HUES48 (cell line): ENCODE data around the gene TULP4.
A peak's percentile ranks its signal among the peaks of the same experiment; 100 is the strongest.
"Not testable (repeated sequence)": the region's sequence is repeated elsewhere in the genome, so short reads cannot be mapped to it uniquely, and the experiment has no call there.

Source experiments
- H3K27ac ChIP-seq: one replicate; pipeline ENCODE4 v1.7.0; 2013; ENCODE audit warnings: low read depth, low read length, inconsistent platforms
- H3K27me3 ChIP-seq: 2 replicates; pipeline ENCODE4 v1.6.1; 2013; ENCODE audit warnings: mild to moderate bottlenecking, low read length; ENCODE audit not compliant: control insufficient read depth, insufficient read depth
- H3K36me3 ChIP-seq: 2 replicates; pipeline ENCODE4 v1.6.1; 2013; ENCODE audit warnings: low read length; ENCODE audit not compliant: control insufficient read depth, insufficient read depth
- H3K4me1 ChIP-seq: 2 replicates; pipeline ENCODE4 v1.6.1; 2013; ENCODE audit warnings: mild to moderate bottlenecking, low read length; ENCODE audit not compliant: control insufficient read depth, insufficient read depth
- H3K4me3 ChIP-seq: 2 replicates; pipeline ENCODE4 v1.5.1; 2013; ENCODE audit warnings: mild to moderate bottlenecking, low read depth, low read length
- H3K9ac ChIP-seq: 2 replicates; pipeline ENCODE4 v1.6.1; 2013; ENCODE audit warnings: mild to moderate bottlenecking, low read depth, low read length, moderate library complexity
- H3K9me3 ChIP-seq: 2 replicates; pipeline ENCODE4 v1.6.1; 2013; ENCODE audit warnings: low read length; ENCODE audit not compliant: control insufficient read depth, insufficient read depth

TULP4 gene

DNA sequence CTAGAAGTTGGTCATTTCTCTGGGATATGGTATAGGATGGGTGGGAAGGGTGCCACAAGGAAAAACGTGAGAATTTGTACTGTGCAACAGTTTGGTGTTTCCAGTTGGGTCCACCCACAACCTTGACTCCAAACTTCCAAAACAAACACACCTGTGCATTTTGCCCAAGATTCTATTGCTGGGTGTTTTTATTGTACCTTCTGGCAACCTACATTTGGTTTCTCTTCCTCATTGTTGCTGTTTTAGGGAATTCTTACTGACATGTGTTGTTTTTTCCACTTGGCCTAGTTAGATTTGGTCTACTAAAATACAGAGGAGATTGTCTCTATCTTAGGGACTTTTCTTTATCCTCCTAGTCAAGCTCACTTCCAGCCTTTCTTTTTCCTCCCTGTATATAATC, 16.7 kb downstream of the TULP4 start:
- Histone ChIP-seq H3K36me3 (no peaks in the 10 kb centered on the region), H3K27ac (no peak overlapping the region), H3K27me3 (no peaks in the 10 kb centered on the region), H3K9me3 (no peaks in the 10 kb centered on the region), H3K4me3 (no peak overlapping the region), H3K9ac (no peak overlapping the region), H3K4me1 (peaks cover 17% of the 10 kb centered on the region)

DNA sequence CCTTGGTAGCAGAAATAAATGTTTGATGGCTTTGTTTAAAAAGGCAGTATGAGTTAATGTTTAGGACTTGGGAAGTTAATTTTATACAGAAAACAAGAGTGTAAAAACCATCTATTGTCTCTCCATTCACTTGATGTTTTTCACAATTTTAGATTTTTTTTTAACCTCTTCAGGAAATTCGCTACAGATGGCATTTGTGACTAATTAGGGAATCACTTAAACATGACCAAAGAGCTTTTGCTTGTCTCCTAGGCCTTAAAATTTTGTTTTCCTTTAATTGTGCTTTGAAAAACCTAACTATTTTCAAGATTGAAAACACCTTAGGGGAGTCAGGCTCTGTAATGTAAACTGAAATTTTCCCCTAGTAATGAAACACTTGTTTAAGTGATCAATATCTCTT, 17.3 kb downstream of the TULP4 start:
- no peak overlapping the region for H3K4me3 ChIP-seq
- peaks cover 17% of the 10 kb centered on the region for H3K4me1 ChIP-seq
- H3K9ac ChIP-seq, result no peak overlapping the region
- no peak overlapping the region for H3K27ac ChIP-seq
- H3K36me3 ChIP-seq, result no peaks in the 10 kb centered on the region
- no peaks in the 10 kb centered on the region for H3K27me3 ChIP-seq
- no peaks in the 10 kb centered on the region for H3K9me3 ChIP-seq

DNA sequence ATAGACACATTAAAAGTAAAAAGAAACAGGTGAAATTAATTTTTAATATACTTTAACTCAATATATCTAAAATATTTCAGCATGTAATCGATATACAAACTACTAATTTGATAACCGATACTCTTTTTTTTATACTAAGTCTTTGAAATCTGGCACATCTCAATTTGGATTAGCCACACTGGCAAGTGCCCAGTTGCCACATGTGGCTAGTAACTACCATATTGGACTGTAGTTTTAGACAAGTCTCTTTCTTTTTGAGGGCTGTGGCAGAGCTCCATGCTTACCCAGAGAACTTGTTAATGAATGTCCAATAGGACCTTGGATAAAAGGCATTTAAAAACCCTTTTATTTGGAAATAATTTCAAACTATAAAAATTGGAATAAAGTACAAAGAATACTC, 17.8 kb downstream of the TULP4 start:
- Histone ChIP-seq H3K4me3 (no peak overlapping the region), H3K4me1 (peaks cover 17% of the 10 kb centered on the region), H3K27me3 (no peaks in the 10 kb centered on the region), H3K27ac (no peak overlapping the region), H3K36me3 (no peaks in the 10 kb centered on the region), H3K9ac (no peak overlapping the region), H3K9me3 (no peaks in the 10 kb centered on the region)

DNA sequence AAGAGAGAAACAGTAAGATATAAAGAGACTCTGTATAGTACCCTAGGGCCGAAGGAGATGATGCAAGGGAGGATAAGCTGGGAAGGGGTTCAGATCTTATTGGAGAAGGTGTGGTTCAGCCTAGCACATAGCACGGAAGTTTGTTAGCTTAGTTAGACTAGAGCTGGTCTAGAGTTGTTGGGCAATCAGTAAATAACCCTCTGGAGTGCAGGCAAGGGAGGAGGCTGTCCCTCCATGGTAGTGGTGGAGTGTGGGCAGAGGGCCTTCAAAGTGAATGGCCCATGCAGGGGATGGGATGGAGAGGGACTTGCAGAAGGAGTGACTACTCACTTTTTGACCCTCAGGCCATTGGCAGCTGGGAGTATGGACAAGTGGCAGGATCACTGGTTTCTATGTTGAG, 20.0 kb downstream of the TULP4 start:
- H3K4me1 ChIP-seq, result peaks cover 29% of the 10 kb centered on the region
- H3K9ac ChIP-seq, result no peak overlapping the region
- no peak overlapping the region for H3K4me3 ChIP-seq
- H3K27ac ChIP-seq, result no peak overlapping the region
- no peaks in the 10 kb centered on the region for H3K9me3 ChIP-seq
- H3K27me3 ChIP-seq, result no peaks in the 10 kb centered on the region
- H3K36me3 ChIP-seq, result no peaks in the 10 kb centered on the region

DNA sequence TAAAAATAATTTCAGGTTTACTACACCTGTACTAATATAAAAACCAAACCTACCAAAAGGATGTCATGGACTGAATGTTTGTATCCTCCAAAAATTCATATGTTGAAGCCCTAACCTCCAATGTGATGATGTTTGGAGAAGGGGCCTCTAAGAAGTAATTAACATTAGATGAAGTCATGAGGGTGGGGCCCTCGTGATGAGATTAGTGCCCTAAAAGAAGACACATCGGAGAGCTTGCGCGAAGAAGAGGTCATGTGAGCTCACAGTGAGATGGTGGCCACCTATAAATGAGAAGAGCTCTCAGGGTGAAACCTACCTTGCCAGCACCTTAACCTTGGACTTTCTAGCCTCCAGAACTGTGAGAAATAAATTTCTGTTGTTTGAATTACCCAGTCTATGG, 20.8 kb downstream of the TULP4 start:
- Histone ChIP-seq H3K9me3 (no peaks in the 10 kb centered on the region), H3K4me3 (no peak overlapping the region), H3K27me3 (no peaks in the 10 kb centered on the region), H3K9ac (no peak overlapping the region), H3K4me1 (peaks cover 32% of the 10 kb centered on the region), H3K27ac (no peak overlapping the region), H3K36me3 (no peaks in the 10 kb centered on the region)

DNA sequence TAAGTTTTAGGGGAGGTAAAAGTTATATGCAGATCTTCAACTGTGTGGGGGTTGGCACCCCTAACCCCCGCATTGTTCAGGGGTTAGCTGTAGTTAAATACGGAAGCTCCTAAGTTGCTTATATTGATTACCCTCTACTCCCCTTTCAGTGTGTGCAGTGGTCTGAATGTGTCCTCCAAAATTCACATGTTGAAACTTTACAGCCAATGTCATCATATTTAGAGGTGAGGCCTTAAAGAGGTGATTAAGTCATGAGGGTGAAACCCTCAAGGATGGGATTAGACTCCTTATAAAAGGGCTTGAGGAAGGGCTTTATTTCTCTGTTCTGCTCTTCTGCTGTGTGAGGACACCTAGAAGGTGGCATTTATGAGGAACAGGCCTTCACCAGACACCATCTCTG, 22.3 kb downstream of the TULP4 start:
- H3K36me3 ChIP-seq, result no peaks in the 10 kb centered on the region
- no peaks in the 10 kb centered on the region for H3K9me3 ChIP-seq

DNA sequence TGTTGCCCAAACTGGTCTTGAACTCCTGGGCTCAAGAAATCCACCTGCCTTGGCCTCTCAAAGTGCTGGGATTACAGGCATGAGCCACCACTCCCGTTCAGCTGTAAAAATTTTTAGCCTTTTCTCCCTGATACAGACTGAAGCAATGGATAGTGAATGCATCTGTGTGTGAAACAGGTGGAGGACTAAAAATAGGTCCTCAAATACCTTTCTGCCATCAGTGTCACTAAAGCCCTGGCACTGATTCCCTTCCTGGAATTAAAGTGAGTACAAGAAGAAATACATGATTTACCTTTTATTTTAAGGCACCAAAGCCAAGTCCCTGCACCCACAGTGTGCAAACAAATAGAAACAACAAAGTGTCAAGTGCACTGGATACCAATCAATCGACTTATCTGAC, 25.1 kb downstream of the TULP4 start:
- H3K9me3 ChIP-seq, result peaks cover 3% of the 10 kb centered on the region; the same call in 1 of the 2 replicates
- H3K27ac ChIP-seq, result no peak overlapping the region
- no peaks in the 10 kb centered on the region for H3K27me3 ChIP-seq
- H3K4me1 ChIP-seq, result peaks cover 41% of the 10 kb centered on the region
- H3K9ac ChIP-seq, result no peak overlapping the region
- H3K36me3 ChIP-seq, result no peaks in the 10 kb centered on the region
- H3K4me3 ChIP-seq, result no peak overlapping the region

More for the DNA sequence above, 22.3 kb downstream of the TULP4 start:
- Histone ChIP-seq H3K27me3 (no peaks in the 10 kb centered on the region), H3K4me1 (peaks cover 29% of the 10 kb centered on the region), H3K9ac (no peak overlapping the region), H3K27ac (no peak overlapping the region), H3K4me3 (no peak overlapping the region)

DNA sequence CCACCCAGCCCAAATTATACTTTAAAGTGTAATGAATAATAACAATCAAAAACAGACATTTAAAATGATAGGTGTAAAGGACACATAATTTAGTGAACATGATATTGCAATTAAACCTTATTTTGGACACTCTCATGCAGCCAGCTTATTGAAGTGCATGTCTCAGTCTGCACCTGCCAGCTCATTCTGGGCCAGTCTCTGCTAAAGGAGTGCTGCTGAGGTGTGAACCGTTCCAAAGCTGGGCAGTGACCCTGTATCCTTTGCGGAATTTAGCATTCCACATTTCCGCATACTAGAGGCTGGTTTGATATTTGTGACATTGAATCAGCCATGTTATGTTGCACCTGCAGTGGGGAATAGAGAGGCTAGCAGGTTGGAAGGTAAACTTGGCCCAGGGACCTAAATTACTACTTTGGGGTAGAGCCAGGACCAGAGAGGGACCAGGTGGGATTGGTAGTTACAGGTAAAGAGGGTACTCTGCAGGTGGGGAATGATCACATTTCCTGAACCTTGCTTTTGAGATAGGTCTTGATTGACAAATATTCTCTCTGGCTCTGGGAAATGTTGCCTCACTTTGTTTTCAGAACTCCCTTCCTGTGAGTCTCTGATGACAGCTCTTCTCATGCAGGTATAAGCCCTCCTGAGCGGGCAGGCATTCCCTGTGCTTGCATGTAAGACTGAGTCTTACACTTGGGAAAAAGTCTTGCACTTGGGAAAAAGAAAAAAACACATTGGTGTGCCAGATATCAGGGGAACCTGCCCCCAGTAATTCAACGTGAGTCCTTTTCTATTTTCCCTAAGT, 26.2 kb downstream of the TULP4 start:
- Histone ChIP-seq H3K9me3 (peaks cover 3% of the 10 kb centered on the region; the same call in 1 of the 2 replicates), H3K27ac (peak overlapping the region; percentile 76), H3K4me1 (peaks cover 51% of the 10 kb centered on the region), H3K4me3 (no peak overlapping the region), H3K27me3 (no peaks in the 10 kb centered on the region), H3K9ac (no peak overlapping the region), H3K36me3 (no peaks in the 10 kb centered on the region)

DNA sequence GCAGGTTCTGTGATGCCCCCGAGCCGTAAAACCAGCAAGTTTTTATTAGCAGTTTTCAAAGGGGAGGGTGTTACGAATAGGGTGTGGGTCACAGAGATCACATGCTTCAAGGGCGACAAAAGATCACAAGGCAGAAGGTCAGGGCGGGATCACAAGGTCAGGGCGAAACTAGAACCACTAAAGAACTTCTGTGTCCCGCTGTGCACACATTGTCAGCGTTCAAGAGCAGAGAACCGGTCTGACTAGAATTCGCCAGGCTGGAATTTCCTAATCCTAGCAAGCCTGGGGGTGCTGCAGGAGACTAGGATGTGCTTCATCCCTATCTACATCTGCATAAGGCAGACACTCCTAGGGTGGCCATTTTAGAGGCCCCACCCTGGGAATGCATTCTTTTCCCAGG, 26.9 kb downstream of the TULP4 start:
- H3K4me1 ChIP-seq, result peaks cover 56% of the 10 kb centered on the region
- H3K36me3 ChIP-seq, H3K4me3 ChIP-seq, H3K9ac ChIP-seq, H3K27me3 ChIP-seq, H3K9me3 ChIP-seq: not testable (repeated sequence)
- peak overlapping the region; percentile 76 for H3K27ac ChIP-seq

DNA sequence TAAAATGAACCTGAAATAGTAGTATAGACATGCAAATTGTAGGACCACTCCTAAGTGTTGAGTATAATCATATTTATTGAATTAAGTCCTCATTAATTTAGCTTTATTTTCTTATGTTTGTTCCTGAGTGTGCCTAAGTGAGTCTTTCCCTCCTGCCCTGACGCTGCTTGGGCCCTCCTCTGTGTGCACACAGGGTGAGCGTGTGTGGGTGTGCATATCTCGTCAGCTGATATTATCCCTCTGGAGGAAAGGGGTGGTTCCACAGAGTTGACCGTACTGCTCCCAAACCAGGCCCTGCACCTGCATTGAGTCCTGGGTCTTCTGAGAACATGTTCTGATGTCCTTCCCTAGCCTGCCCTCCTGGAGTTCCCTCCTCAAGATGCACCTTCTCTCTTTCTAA, 28.0 kb downstream of the TULP4 start:
- Histone ChIP-seq H3K36me3 (no peaks in the 10 kb centered on the region), H3K9ac (no peak overlapping the region), H3K4me1 (peaks cover 59% of the 10 kb centered on the region), H3K9me3 (peaks cover 3% of the 10 kb centered on the region; the same call in 1 of the 2 replicates), H3K27ac (no peak overlapping the region), H3K4me3 (no peak overlapping the region), H3K27me3 (no peaks in the 10 kb centered on the region)

DNA sequence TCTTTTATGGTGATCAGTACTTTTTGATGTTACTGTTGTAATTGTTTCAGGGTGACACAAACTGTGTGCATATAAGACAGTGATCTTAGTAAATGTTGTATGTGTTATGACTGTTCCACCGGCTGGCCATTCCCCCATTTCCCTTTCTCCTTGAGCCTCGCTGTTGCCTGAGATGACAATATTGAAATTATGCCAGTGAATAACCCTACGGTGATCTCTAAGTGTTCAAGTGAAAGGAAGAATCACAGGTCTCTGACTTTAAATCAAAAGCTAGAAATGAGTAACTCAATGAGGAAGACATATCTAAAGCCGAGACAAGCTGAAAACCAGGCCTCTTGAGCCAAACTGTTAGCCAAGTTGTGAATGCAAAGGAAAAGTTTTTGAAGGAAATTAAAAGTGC, 32.3 kb downstream of the TULP4 start:
- peaks cover 30% of the 10 kb centered on the region for H3K4me1 ChIP-seq
- no peak overlapping the region for H3K9ac ChIP-seq
- peaks cover 30% of the 10 kb centered on the region for H3K9me3 ChIP-seq
- H3K36me3 ChIP-seq, result no peaks in the 10 kb centered on the region
- no peak overlapping the region for H3K4me3 ChIP-seq
- no peak overlapping the region for H3K27ac ChIP-seq
- no peaks in the 10 kb centered on the region for H3K27me3 ChIP-seq
